Natural killer cell treated with Interleukin-12 subunit alpha and Interleukin-12 subunit beta and Interleukin-15 and Interleukin-18, amount 100 ng/mL, for 72 hours (primary cell): ENCODE measurements around the gene UBR2. TPM values are rescaled to one million over a fixed set of nuclear protein-coding genes. Genes with fewer than 3 reads are reported as not detected.
"Not testable (repeated sequence)": the region's sequence is repeated elsewhere in the genome, so short reads cannot be mapped to it uniquely, and the experiment has no call there.

Experiments used
- ATAC-seq, 2 donors: fragments of 150-1000 bp; cut with Tn5 transposase in 1 of 2; sonication (Bioruptor Pico), chemical (Tn5 transposase) in 1 of 2; 2 replicates each; pipeline ENCODE4 v1.10.0; 2021
- DNase-seq: peaks from one replicate; pipeline ENCODE4 v3.0.0; 2022; ENCODE audit warnings: low spot score
- H3K27ac Mint-ChIP-seq, 2 donors: 1 replicate in 1 of 2; 2 replicates in 1 of 2; pipeline ENCODE4 v1.8.0; 2022; ENCODE audit warnings: mixed read lengths in 2 of 2, mild to moderate bottlenecking in 1 of 2, moderate library complexity in 1 of 2
- H3K27me3 Mint-ChIP-seq, 2 donors: 1 replicate in 1 of 2; 2 replicates in 1 of 2; pipeline ENCODE4 v1.8.0; 2022; ENCODE audit warnings: mixed read lengths in 2 of 2
- H3K36me3 Mint-ChIP-seq: one replicate; pipeline ENCODE4 v1.8.0; 2022; ENCODE audit warnings: mixed read lengths
- H3K4me1 Mint-ChIP-seq, 2 donors: 1 replicate in 1 of 2; 2 replicates in 1 of 2; pipeline ENCODE4 v1.8.0; 2022; ENCODE audit warnings: low read depth in 2 of 2, mixed read lengths in 2 of 2, mild to moderate bottlenecking in 1 of 2
- H3K4me3 Mint-ChIP-seq: one replicate; pipeline ENCODE4 v1.8.0; 2022; ENCODE audit warnings: mixed read lengths
- H3K9me3 Mint-ChIP-seq: 2 replicates; pipeline ENCODE4 v1.8.0; 2022; ENCODE audit warnings: mixed read lengths
- total RNA-seq, 2 donors: library from RNA; stranded (reverse); gene quantifications; one replicate each; pipeline ENCODE4 v1.2.3, GENCODE V29; 2022

Gene UBR2
- total RNA-seq, 2 donors from 2014 or later, result 31.9 to 34.2 TPM

DNA sequence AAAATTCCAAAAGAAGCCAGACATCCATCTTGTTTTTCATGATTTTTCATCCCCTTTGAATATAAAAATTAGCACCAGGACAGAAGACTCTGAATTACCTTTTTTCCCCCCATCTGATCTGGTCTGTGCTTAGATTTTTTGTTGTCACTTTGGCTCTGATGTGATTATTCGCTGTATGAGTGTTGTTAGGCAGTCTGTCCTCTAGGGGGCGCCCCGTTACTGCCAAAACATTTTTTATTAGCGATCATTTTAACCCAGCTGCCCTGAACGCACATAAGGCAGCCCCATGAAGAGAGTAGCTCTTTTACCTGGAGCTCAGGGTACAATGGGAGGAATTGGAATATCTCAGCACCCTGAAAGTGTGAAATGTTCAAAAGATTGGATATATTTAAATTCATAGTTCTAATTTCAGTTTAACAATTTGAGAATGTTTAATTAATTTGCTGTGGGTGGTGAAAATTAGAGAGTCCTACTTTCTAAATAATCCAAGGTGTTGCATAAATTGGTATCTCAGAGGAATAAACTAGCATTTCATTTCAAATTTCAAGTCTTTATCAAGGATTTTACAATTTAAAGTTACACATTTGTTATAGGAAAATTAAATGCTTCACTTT is 97.8 kb downstream of the UBR2 start:
- Mint-ChIP-seq H3K27me3 (no peaks in the 10 kb centered on the region), H3K27ac (no peak overlapping the region), H3K4me1 (peaks cover 2 to 4% of the 10 kb centered on the region in 2 donors), H3K36me3 (peaks cover 36% of the 10 kb centered on the region), H3K9me3 (no peaks in the 10 kb centered on the region), H3K4me3 (no peak overlapping the region)
- peak; percentile 64 to 70 for ATAC-seq
- peak; percentile 81 for DNase-seq

DNA sequence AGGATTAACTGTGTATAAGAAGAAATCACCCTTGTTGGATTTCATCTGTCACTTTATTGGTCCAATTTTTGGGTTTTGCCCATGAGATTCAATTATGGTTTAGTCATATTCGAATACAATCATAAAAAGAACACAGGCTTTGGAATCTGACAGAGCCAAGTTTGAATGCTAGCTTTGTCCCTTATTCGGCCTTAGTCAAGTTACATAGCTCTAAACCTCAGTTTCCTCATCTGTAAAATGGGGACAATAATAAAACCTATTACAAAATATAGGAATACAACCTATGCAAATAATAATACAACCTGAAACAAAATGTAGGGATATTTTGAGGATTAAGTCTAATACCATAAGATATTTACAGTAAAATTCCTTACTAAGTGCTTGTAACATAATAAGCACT is 100.9 kb downstream of the UBR2 start:
- no peak for DNase-seq
- peaks cover 18% of the 10 kb centered on the region for H3K36me3 Mint-ChIP-seq
- no peaks in the 10 kb centered on the region for H3K27me3 Mint-ChIP-seq

DNA sequence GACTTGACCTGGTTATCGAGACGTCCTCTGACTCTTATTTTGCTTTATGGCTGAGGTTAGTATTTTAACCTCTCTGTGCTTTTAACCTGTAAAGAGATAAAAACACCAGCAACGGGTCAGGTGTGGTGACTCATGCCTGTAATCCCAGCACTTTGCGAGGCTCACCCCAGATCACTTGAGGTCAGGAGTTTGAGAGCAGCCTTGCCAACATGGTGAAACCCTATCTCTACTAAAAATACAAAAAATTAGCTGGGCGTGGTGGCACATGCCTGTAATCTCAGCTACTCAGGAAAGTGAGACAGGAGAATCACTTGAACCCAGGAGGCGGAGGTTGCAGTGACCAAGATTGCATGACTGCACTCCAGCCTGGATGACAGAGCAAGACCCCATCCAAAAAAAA is 110.5 kb downstream of the UBR2 start:
- H3K27me3 Mint-ChIP-seq, H3K4me3 Mint-ChIP-seq, DNase-seq: not testable (repeated sequence)

More for the DNA sequence above, 100.9 kb downstream of the UBR2 start:
- no peak for ATAC-seq
- Mint-ChIP-seq H3K9me3 (no peaks in the 10 kb centered on the region), H3K4me3 (no peak overlapping the region), H3K4me1 (peaks cover 0 to 3% of the 10 kb centered on the region in 2 donors), H3K27ac (no peak overlapping the region)

DNA sequence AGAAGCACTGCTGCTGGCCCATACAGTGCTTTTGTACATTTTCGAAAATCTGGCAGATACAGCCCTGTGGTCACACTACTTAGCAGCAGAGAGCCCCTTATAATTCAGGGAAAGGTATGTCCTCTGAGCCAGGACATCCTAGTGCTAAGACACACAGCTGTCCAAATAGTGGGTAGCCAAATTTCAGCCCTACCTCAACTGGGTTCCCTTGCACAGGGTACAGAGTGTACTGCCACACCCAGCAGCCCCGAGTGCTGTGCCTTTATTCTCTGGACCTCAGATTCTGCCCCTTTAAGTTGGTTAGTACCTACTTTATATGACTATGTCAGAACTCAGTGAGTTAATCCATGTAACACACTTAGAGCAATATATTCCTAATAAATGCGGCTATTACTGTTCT is 111.0 kb downstream of the UBR2 start:
- peaks cover 38% of the 10 kb centered on the region for H3K36me3 Mint-ChIP-seq
- H3K4me1 Mint-ChIP-seq, result peaks cover 5 to 6% of the 10 kb centered on the region in 2 donors

More for the DNA sequence above, 110.5 kb downstream of the UBR2 start:
- peaks cover 38% of the 10 kb centered on the region for H3K36me3 Mint-ChIP-seq
- H3K9me3 Mint-ChIP-seq, H3K4me1 Mint-ChIP-seq, H3K27ac Mint-ChIP-seq, ATAC-seq: not testable (repeated sequence)

DNA sequence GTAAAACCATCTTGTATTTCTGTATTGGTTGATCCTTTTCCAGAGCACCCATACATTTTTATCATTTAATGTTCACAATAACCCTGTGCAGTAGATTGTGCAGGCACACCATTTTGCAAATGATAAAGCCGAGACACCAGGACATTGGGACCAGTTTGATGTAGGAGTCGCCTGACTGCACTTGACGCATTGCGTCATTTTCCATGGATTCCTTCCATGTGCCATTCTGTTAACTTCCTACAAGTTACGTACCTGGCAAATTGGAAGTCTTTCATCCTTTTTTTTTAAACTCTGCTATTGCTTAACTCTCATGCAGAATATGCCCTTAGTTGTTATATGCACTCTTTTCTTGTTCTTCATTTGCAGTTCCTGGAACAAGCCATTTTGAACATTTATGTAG is 115.5 kb downstream of the UBR2 start:
- H3K9me3 Mint-ChIP-seq, result no peaks in the 10 kb centered on the region
- no peak overlapping the region for H3K4me3 Mint-ChIP-seq
- ATAC-seq (no peak), DNase-seq (no peak)
- peaks cover 20% of the 10 kb centered on the region for H3K36me3 Mint-ChIP-seq
- no peaks in the 10 kb centered on the region for H3K4me1 Mint-ChIP-seq
- no peak overlapping the region for H3K27ac Mint-ChIP-seq
- H3K27me3 Mint-ChIP-seq, result no peaks in the 10 kb centered on the region

More for the DNA sequence above, 111.0 kb downstream of the UBR2 start:
- Mint-ChIP-seq H3K27me3 (no peaks in the 10 kb centered on the region), H3K4me3 (no peak overlapping the region), H3K9me3 (no peaks in the 10 kb centered on the region), H3K27ac (no peak overlapping the region)
- no peak for DNase-seq
- ATAC-seq, result no peak

DNA sequence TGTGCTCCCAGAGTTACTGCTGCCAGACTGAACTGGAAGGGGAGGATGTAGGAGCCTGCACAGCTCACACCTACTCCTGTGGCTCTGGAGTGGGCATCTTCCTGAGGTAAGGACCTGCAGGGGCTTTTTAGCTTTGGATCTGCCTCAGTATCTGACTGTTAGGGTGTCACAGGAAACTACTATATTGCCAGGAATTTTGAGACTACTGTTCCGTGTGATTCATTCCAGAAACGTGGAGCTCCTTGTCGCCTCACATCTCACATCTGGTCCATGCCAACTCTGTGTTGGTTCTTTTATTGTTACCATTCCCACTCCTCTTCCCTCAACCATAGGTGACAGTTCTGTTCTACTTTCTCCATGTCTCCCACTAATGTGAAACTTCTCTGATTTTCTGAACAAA is 124.5 kb downstream of the UBR2 start:
- Mint-ChIP-seq H3K9me3 (no peaks in the 10 kb centered on the region), H3K27ac (no peak overlapping the region), H3K4me1 (peaks cover 2 to 11% of the 10 kb centered on the region in 2 donors), H3K4me3 (no peak overlapping the region), H3K36me3 (peaks cover 12% of the 10 kb centered on the region), H3K27me3 (no peaks in the 10 kb centered on the region)
- DNase-seq, result no peak
- ATAC-seq, result no peak

DNA sequence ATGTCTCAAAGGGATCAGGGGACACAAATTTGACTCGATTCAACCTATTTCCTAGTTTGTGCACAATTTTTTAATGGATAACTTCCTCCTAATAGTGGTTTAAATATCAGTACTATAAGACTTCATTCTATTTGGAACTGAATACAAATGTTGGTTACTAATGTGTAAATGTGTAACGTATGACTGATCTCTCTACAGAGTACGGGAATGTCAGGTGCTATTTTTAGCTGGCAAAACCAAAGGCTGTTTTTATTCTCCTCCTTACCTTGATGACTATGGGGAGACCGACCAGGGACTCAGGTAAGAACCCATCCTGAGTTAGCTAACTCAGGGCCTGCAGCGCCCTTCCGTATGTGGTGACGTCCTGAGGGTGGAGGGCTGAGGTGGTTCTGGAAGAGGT is 125.5 kb downstream of the UBR2 start:
- ATAC-seq (no peak), DNase-seq (no peak)
- Mint-ChIP-seq H3K4me3 (no peak overlapping the region), H3K4me1 (peaks cover 11 to 22% of the 10 kb centered on the region in 2 donors), H3K36me3 (peaks cover 12% of the 10 kb centered on the region), H3K27me3 (no peaks in the 10 kb centered on the region), H3K27ac (peak overlapping the region in 1 of 2 donors; percentile 45), H3K9me3 (no peaks in the 10 kb centered on the region)

DNA sequence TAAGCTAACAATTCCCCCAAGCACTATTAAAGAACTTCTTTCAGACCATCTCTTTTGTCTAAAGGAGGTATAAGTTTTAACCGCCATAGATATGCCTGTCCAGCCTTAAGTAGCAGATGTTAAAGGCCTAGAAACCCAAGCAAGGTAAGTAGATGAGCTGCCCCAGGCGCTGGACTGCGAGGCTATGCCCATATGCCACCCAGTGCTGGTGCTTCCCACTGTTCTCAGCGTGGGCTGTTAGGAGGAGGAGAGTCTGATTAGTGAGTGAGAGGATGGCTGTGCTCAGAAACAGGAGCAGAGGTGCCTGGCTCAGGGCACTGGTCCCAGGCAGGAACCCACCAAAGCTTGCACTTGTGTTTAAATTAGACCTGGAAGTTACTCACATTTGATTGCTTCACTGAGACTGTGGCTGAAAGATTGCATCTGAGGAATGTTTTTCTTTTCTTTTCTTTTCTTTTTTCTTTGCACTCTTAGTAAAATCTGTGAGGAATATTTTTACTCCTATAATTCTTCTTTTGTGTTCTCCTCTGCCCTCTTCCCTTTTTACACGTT is 126.4 kb downstream of the UBR2 start:
- no peaks in the 10 kb centered on the region for H3K9me3 Mint-ChIP-seq
- no peaks in the 10 kb centered on the region for H3K27me3 Mint-ChIP-seq
- peaks cover 12% of the 10 kb centered on the region for H3K36me3 Mint-ChIP-seq
- DNase-seq (no peak), ATAC-seq (no peak)
- H3K27ac Mint-ChIP-seq, result peak overlapping the region; percentile 45 to 57
- peaks cover 11 to 29% of the 10 kb centered on the region in 2 donors for H3K4me1 Mint-ChIP-seq
- H3K4me3 Mint-ChIP-seq, result no peak overlapping the region

DNA sequence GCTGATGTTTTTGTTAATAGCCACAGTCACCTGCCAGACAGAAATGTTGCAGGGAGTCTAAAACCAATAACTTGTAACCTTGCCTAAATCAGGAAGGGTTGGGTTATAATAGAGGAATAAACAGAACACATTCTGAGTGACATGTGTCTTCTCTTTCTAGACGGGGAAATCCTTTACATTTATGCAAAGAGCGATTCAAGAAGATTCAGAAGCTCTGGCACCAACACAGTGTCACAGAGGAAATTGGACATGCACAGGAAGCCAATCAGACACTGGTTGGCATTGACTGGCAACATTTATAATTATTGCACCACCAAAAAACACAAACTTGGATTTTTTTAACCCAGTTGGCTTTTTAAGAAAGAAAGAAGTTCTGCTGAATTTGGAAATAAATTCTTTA is 127.0 kb downstream of the UBR2 start:
- no peak for DNase-seq
- no peaks in the 10 kb centered on the region for H3K9me3 Mint-ChIP-seq
- H3K27me3 Mint-ChIP-seq, result no peaks in the 10 kb centered on the region
- peaks cover 12% of the 10 kb centered on the region for H3K36me3 Mint-ChIP-seq
- peaks cover 11 to 29% of the 10 kb centered on the region in 2 donors for H3K4me1 Mint-ChIP-seq
- H3K27ac Mint-ChIP-seq, result peak overlapping the region; percentile 45 to 57
- no peak for ATAC-seq
- H3K4me3 Mint-ChIP-seq, result no peak overlapping the region

DNA sequence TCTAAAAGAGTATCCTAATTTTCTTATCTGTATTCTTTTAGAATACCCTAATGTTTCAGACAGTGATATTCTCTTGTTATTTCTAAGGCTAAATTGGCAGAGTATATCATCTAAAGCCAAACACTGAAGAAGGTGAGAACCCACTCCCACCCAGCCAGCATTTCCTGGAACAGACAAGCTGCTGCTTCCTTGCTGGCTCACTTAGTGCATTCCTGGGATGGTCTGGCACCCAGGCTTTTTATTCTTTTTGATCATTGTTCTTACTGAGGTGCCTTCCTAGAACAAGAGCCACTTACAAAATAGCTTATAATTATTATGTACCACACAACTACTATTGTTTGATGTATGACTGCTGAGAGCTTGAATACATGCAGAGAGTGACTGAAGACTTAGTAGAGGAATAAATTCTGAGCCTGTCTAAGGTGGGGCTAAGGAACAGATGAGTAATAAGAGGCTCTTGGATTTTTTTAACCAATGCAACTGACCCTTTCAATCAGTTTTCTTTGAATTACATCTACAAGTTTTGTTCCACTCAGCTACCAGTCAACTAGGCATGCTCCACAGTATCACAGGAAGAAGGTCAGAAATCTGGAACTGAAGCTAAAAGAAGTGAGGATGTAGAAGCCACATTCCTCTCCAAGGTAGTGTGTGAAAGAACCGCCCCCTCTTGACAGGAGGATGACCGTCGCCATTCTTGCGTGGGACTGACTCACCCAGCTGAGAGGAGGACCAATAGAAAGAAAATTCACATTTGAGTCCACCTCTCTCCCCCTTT is 128.5 kb downstream of the UBR2 start:
- no peaks in the 10 kb centered on the region for H3K9me3 Mint-ChIP-seq
- no peak for DNase-seq
- peak overlapping the region in 1 of 2 donors; percentile 80 for H3K27ac Mint-ChIP-seq
- no peak overlapping the region for H3K4me3 Mint-ChIP-seq
- peaks cover 12% of the 10 kb centered on the region for H3K36me3 Mint-ChIP-seq
- H3K27me3 Mint-ChIP-seq, result no peaks in the 10 kb centered on the region
- ATAC-seq, result no peak
- H3K4me1 Mint-ChIP-seq, result peaks cover 11 to 29% of the 10 kb centered on the region in 2 donors

DNA sequence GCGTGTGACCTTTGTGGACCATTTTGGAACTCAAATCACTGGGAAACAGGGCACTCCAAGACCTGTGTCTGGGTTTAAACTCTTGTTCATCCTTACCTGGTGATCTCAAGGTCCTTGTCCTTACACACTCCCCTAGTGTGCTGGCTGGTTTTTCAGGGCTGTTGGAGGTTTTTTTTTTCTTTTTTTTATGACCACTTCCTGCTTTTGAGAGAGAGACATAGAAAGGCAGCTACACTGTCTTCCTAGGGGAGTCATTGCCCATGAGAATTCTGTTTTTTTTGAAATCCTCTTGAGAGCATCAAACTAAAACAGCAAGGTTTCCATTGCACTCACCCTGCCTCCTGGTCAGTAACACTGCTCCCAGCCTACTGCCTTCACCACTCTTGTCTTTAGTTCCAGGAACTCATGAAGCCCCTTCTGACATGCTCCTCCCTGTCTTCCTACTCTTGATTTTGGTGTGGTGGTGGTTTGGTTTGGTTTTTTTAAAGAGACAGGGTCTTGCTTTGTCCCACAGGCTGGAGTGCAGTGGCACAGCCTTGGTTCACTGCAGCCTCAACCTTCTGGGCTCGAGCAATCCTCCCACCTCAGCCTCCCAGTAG is 130.0 kb downstream of the UBR2 start:
- ATAC-seq (peak in 1 of 2 donors; percentile 56), DNase-seq (no peak)
- Mint-ChIP-seq H3K4me1 (peaks cover 9 to 29% of the 10 kb centered on the region in 2 donors), H3K4me3 (peak overlapping the region; percentile 51), H3K27ac (peak overlapping the region; percentile 70 to 80), H3K36me3 (peaks cover 7% of the 10 kb centered on the region), H3K9me3 (no peaks in the 10 kb centered on the region), H3K27me3 (no peaks in the 10 kb centered on the region)

DNA sequence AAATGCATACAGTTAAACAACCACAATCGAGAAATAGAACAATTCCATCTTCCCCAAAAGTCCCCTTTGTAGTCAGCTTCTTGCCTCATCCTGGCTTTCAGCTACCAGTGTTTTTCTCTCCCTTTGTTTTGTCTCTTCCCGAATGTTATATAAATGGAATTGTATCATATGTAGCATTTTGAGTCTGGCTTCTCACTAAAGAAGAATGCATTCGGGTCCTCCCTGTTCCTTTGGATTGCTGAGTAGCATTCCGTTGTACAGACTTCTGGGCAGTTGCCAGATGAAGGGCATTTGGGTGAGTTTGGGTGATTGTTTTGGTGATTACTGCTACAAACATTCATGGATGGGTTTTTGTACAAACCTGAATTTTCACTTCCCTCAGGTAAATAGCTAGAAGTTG is 130.8 kb downstream of the UBR2 start:
- no peak overlapping the region for H3K4me3 Mint-ChIP-seq
- peaks cover 9 to 29% of the 10 kb centered on the region in 2 donors for H3K4me1 Mint-ChIP-seq
- ATAC-seq (no peak), DNase-seq (no peak)
- H3K27ac Mint-ChIP-seq, result peak overlapping the region; percentile 70 to 80
- H3K36me3 Mint-ChIP-seq, result peaks cover 6% of the 10 kb centered on the region
- no peaks in the 10 kb centered on the region for H3K9me3 Mint-ChIP-seq
- no peaks in the 10 kb centered on the region for H3K27me3 Mint-ChIP-seq

DNA sequence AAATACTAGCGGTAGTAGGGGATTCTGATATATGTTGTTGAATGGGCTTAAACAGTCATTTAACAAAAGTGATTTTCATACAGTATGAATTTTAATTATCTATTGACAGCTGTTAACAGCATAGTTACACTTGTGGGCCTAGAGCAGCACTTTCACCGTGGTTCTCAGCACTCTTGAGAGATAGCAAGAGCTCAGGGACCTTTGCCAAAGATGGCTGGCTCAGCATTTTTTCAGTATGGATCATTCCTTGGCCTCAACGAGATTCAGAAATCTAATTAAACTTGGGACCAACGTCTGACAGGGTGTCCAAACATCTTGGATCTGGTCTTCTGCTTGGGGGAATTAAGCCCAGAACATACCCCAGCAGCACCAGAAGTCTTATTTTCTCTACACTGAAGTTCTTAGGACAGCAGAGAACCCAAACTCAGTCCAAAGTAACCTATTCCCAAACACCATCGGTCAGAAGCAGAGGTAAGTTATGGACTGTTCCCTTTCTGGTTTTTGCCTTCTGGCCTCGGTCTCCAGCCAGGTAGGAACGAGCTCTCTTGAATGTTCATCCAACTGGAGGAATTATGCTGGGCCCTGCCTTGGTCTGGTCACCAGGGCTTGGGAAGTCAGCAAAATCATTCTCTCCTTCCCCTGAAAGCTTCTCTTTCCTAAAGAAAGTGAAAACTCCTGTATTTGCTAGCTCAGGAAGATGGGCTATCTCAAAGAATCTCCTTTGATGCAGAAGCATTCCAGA is 132.9 kb downstream of the UBR2 start:
- H3K27ac Mint-ChIP-seq, result no peak overlapping the region
- no peaks in the 10 kb centered on the region for H3K36me3 Mint-ChIP-seq
- H3K9me3 Mint-ChIP-seq, result no peaks in the 10 kb centered on the region
- H3K4me1 Mint-ChIP-seq, result peaks cover 9 to 29% of the 10 kb centered on the region in 2 donors
- H3K27me3 Mint-ChIP-seq, result no peaks in the 10 kb centered on the region
- ATAC-seq (no peak), DNase-seq (no peak)
- no peak overlapping the region for H3K4me3 Mint-ChIP-seq
